Activated CD4-positive, alpha-beta T cell treated with anti-CD3 and anti-CD28 coated beads, Interleukin-2, amount 10 ng/mL, durations not matched to agents 7 days and 5 days (primary cell): Measurements from ENCODE around the gene UNC5C. TPM values are rescaled to one million over a fixed set of nuclear protein-coding genes. Genes with fewer than 3 reads are reported as not detected.

Experiments
- CTCF ChIA-PET: fragments of 350-600 bp; sonication (Branson Sonifier 250); formaldehyde crosslinking; loops from one replicate; lab custom pipeline; 2021; ENCODE audit warnings: antibody characterized with exemption; lab: Charles Lee
- POLR2A ChIA-PET: fragments of 350-600 bp; sonication (Branson Sonifier 250); formaldehyde crosslinking; loops from one replicate; lab custom pipeline; 2021; ENCODE audit warnings: antibody characterized with exemption; lab: Charles Lee
- DNase-seq: peaks from one replicate; pipeline ENCODE4 v3.0.0-alpha.2; 2020
- H3K27ac Mint-ChIP-seq: one replicate; pipeline ENCODE4 v1.8.0; 2021; ENCODE audit warnings: mild to moderate bottlenecking, moderate library complexity, mixed read lengths
- H3K27me3 Mint-ChIP-seq: one replicate; pipeline ENCODE4 v1.8.0; 2021; ENCODE audit warnings: mixed read lengths
- H3K36me3 Mint-ChIP-seq: one replicate; pipeline ENCODE4 v1.8.0; 2021; ENCODE audit warnings: low read depth, mixed read lengths
- H3K4me1 Mint-ChIP-seq: one replicate; pipeline ENCODE4 v1.8.0; 2021; ENCODE audit warnings: mixed read lengths
- H3K4me3 Mint-ChIP-seq: one replicate; pipeline ENCODE4 v1.8.0; 2021; ENCODE audit warnings: mild to moderate bottlenecking, moderate library complexity, mixed read lengths
- H3K9me3 Mint-ChIP-seq: one replicate; pipeline ENCODE4 v1.8.0; 2021; ENCODE audit warnings: mixed read lengths
- total RNA-seq, 2 experiments: library from RNA; stranded (reverse); gene quantifications; one replicate each; pipeline ENCODE4 v1.2.3, GENCODE V29; 2021

UNC5C gene
- total RNA-seq, 2 experiments from 2014 or later = not detected

DNA sequence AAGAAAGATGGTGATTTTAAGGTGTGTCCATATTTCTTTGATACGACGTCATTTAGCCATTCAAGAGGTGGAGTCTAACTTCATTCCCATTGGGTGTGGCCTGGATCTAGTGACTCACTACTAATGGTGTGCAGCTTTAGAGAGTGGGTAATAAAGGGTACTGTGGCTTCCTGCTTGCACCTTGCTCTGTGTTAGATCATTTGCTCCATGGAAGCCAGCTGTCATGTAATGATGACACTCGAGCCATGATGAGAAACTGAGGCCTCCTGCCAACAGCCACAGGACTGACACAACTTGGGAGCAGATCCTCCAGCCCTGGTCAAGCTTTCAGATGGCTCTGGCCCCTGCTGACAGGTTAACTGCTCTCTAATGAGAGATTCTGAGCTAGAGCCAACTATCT, 82.0 kb downstream of the UNC5C start:
- no peak for DNase-seq
- Mint-ChIP-seq H3K27ac (no peak overlapping the region), H3K4me1 (no peaks in the 10 kb centered on the region), H3K9me3 (no peaks in the 10 kb centered on the region), H3K27me3 (no peaks in the 10 kb centered on the region), H3K36me3 (no peaks in the 10 kb centered on the region), H3K4me3 (no peak overlapping the region)
- POLR2A ChIA-PET = no interaction called here
- CTCF ChIA-PET = no interaction called here

- CTCF ChIA-PET = no interaction called here
- POLR2A ChIA-PET = no interaction called here
- Mint-ChIP-seq H3K4me1 (no peaks in the 10 kb centered on the region), H3K36me3 (no peaks in the 10 kb centered on the region), H3K27ac (no peak overlapping the region), H3K27me3 (no peaks in the 10 kb centered on the region), H3K9me3 (no peaks in the 10 kb centered on the region), H3K4me3 (no peak overlapping the region)
- no peak for DNase-seq
Measured at GRCh38 chr4:95465010-95465409, 83.8 kb downstream of the UNC5C start.

- Mint-ChIP-seq H3K9me3 (no peaks in the 10 kb centered on the region), H3K27me3 (no peaks in the 10 kb centered on the region), H3K4me3 (no peak overlapping the region), H3K27ac (no peak overlapping the region), H3K36me3 (no peaks in the 10 kb centered on the region), H3K4me1 (no peaks in the 10 kb centered on the region)
- DNase-seq = no peak
- CTCF ChIA-PET = no interaction called here
- POLR2A ChIA-PET = no interaction called here
Measured at GRCh38 chr4:95462921-95463320, 85.9 kb downstream of the UNC5C start.

DNA sequence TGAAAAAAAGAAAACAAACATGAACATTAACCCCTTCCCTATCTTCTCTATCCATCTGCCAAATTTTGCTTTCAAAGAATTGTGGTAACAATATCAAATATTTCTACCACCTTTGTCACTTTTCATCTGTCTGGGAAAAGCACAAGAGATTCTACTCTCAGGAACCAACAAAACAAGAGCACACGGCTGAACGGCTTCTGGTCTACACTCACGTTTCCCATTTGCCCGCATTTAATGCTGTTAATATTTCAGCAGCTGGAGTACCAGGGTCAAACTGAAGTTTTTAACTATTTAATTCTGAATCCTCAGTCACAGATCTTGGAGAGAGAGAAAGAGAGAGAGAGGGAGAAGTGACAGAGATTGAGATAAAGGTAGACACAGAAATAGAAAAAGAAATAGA, 91.4 kb downstream of the UNC5C start:
- CTCF ChIA-PET = no interaction called here
- no peaks in the 10 kb centered on the region for H3K9me3 Mint-ChIP-seq
- H3K36me3 Mint-ChIP-seq = no peaks in the 10 kb centered on the region
- POLR2A ChIA-PET = no interaction called here
- DNase-seq = no peak
- H3K4me1 Mint-ChIP-seq = no peaks in the 10 kb centered on the region
- H3K27me3 Mint-ChIP-seq = no peaks in the 10 kb centered on the region
- no peak overlapping the region for H3K4me3 Mint-ChIP-seq
- H3K27ac Mint-ChIP-seq = no peak overlapping the region

DNA sequence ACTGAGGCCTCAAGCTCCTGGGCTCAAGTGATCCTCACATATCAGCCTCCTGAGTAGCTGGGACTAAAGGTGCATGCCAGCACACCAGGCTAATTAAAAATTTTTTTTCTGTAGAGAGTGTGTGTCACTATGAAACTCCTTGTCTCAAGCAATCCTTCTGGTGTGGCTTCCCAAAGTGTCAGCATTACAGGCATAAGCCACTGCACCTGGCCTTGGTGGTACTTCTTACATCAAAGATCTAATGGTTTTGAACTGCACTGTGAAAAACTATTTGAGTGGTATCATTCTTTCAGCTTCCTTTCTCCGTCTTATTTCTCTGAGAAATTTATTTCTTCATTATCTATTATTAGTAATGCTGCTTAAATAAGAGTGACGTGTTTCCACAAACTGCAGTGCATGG, 98.5 kb downstream of the UNC5C start:
- DNase-seq = no peak
- ChIA-PET POLR2A (no interaction called here), CTCF (no interaction called here)
- Mint-ChIP-seq H3K36me3 (no peaks in the 10 kb centered on the region), H3K4me3 (no peak overlapping the region), H3K4me1 (no peaks in the 10 kb centered on the region), H3K9me3 (no peaks in the 10 kb centered on the region), H3K27ac (no peak overlapping the region), H3K27me3 (no peaks in the 10 kb centered on the region)

- POLR2A ChIA-PET = no interaction called here
Measured at GRCh38 chr4:95446173-95446572, 102.6 kb downstream of the UNC5C start.

GRCh38 chr4:95445251-95445650, 103.5 kb downstream of the UNC5C start:
- Mint-ChIP-seq H3K9me3 (no peaks in the 10 kb centered on the region), H3K27me3 (no peaks in the 10 kb centered on the region), H3K27ac (no peak overlapping the region), H3K4me3 (no peak overlapping the region), H3K4me1 (no peaks in the 10 kb centered on the region), H3K36me3 (no peaks in the 10 kb centered on the region)
- ChIA-PET CTCF (no interaction called here), POLR2A (no interaction called here)
- DNase-seq = no peak

More at GRCh38 chr4:95446173-95446572, 102.6 kb downstream of the UNC5C start:
- Mint-ChIP-seq H3K9me3 (no peaks in the 10 kb centered on the region), H3K27me3 (no peaks in the 10 kb centered on the region), H3K4me1 (no peaks in the 10 kb centered on the region), H3K27ac (no peak overlapping the region), H3K36me3 (no peaks in the 10 kb centered on the region), H3K4me3 (no peak overlapping the region)
- DNase-seq = no peak
- CTCF ChIA-PET = no interaction called here

GRCh38 chr4:95444812-95445211, 104.0 kb downstream of the UNC5C start:
- peaks cover 2% of the 10 kb centered on the region for H3K27me3 Mint-ChIP-seq
- ChIA-PET CTCF (interaction anchor here (0.6 kb wide), 1 partner anchor 758 kb away, joined by 4 read pairs; no protein-coding TSS in a partner anchor), POLR2A (no interaction called here)
- DNase-seq = no peak
- H3K9me3 Mint-ChIP-seq = no peaks in the 10 kb centered on the region
- no peaks in the 10 kb centered on the region for H3K4me1 Mint-ChIP-seq
- H3K27ac Mint-ChIP-seq = no peak overlapping the region
- no peak overlapping the region for H3K4me3 Mint-ChIP-seq
- H3K36me3 Mint-ChIP-seq = no peaks in the 10 kb centered on the region

DNA sequence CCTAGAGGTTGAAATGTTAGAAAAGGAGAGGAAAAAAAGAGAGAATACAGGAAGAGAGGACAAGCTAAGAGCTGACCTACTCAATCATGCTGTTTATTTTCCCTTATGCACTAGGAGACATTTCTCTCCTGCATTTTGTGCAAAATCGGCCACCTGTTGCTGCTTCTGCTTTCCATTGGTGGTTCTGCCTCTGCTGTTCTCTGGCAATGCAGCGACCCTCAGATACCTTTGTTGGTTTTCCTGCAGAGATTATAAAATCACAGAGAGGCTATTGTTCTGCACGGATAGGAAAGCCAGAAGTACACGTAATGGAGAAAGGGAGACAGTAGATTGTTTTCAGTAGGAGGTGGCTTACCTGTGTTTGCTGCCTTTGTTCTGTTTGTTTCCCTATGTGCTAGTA, 108.9 kb downstream of the UNC5C start:
- no peaks in the 10 kb centered on the region for H3K9me3 Mint-ChIP-seq
- ChIA-PET CTCF (no interaction called here), POLR2A (no interaction called here)

DNA sequence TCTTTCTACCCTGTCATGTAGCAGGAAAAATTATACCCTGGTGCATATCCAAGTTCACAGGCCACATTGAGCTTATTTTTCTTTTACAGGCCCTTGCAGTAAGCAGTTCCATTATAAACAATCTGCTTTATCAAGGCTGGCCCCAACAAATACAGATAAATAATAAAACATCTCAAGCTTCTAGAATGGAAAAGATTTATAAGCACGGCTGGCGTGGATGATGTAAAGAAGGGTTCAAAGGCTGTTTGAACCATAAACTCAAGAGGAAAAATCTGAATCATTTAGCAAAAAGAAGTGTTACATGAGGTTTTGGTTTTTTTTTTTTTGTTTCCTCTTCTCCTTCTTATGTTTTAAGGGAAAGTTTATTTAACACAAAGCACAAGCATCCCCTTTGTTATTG, 109.7 kb downstream of the UNC5C start:
- peaks cover 2% of the 10 kb centered on the region for H3K27me3 Mint-ChIP-seq
- POLR2A ChIA-PET = no interaction called here
- CTCF ChIA-PET = no interaction called here
- no peaks in the 10 kb centered on the region for H3K4me1 Mint-ChIP-seq
- DNase-seq = no peak
- H3K36me3 Mint-ChIP-seq = no peaks in the 10 kb centered on the region
- no peak overlapping the region for H3K27ac Mint-ChIP-seq
- H3K4me3 Mint-ChIP-seq = no peak overlapping the region
- no peaks in the 10 kb centered on the region for H3K9me3 Mint-ChIP-seq

More for the DNA sequence above, 108.9 kb downstream of the UNC5C start:
- H3K4me3 Mint-ChIP-seq = no peak overlapping the region
- no peak for DNase-seq
- no peaks in the 10 kb centered on the region for H3K4me1 Mint-ChIP-seq
- H3K36me3 Mint-ChIP-seq = no peaks in the 10 kb centered on the region
- no peak overlapping the region for H3K27ac Mint-ChIP-seq
- H3K27me3 Mint-ChIP-seq = peaks cover 2% of the 10 kb centered on the region

DNA sequence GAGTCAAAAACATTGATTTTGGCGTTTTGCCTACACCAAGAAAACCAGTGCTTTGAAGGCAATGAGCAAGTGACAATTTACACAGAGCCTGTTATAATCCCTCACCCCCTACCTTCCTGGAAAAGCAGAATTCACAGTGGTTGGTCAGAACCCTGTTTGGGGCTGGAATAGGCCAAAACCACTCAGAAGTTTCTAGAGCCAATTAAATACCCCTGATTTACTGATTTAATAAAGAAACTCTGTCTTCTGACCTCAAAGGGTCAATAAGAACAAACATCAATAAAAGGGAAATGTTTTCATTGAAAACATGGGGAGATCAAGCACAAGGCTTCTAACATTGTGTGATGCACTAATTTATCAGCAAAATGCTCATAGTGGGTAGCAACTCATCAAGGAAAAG, 116.3 kb downstream of the UNC5C start:
- ChIA-PET CTCF (no interaction called here), POLR2A (no interaction called here)
- Mint-ChIP-seq H3K4me1 (no peaks in the 10 kb centered on the region), H3K27ac (no peak overlapping the region), H3K27me3 (no peaks in the 10 kb centered on the region), H3K4me3 (no peak overlapping the region), H3K36me3 (no peaks in the 10 kb centered on the region), H3K9me3 (no peaks in the 10 kb centered on the region)
- no peak for DNase-seq

GRCh38 chr4:95431678-95432077, 117.1 kb downstream of the UNC5C start:
- H3K36me3 Mint-ChIP-seq = no peaks in the 10 kb centered on the region
- peaks cover 3% of the 10 kb centered on the region for H3K4me1 Mint-ChIP-seq
- no peaks in the 10 kb centered on the region for H3K9me3 Mint-ChIP-seq
- no peaks in the 10 kb centered on the region for H3K27me3 Mint-ChIP-seq
- H3K4me3 Mint-ChIP-seq = no peak overlapping the region
- DNase-seq = no peak
- CTCF ChIA-PET = no interaction called here
- H3K27ac Mint-ChIP-seq = no peak overlapping the region
- POLR2A ChIA-PET = no interaction called here

DNA sequence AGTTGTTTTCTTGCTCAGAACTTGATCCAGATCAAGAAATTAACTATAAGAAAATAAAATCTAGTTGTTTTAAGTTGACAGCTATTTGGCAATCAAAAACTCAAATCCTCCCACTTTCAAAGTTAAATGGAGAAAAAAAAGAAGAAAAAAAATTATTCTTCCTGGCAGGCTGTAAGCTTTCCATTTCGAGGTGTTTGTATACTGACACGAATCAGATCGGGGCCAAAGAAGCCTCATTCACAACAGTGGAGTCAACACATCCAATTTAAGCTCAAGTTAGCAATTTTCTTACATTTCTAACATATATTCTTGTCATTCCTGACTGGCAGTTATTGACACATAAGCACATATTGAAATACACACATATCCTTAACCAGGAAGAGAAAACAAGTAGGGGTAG, 119.4 kb downstream of the UNC5C start:
- DNase-seq = no peak
- Mint-ChIP-seq H3K9me3 (no peaks in the 10 kb centered on the region), H3K36me3 (no peaks in the 10 kb centered on the region), H3K4me1 (peaks cover 10% of the 10 kb centered on the region), H3K27me3 (no peaks in the 10 kb centered on the region), H3K27ac (no peak overlapping the region), H3K4me3 (no peak overlapping the region)
- ChIA-PET CTCF (no interaction called here), POLR2A (no interaction called here)

GRCh38 chr4:95428291-95429070, 120.3 kb downstream of the UNC5C start:
- Mint-ChIP-seq H3K9me3 (no peaks in the 10 kb centered on the region), H3K4me3 (no peak overlapping the region), H3K27me3 (no peaks in the 10 kb centered on the region), H3K36me3 (no peaks in the 10 kb centered on the region), H3K4me1 (peaks cover 10% of the 10 kb centered on the region), H3K27ac (no peak overlapping the region)
- ChIA-PET POLR2A (no interaction called here), CTCF (no interaction called here)
- no peak for DNase-seq
